Body of pancreas (tissue), 4 donors: Measurements from ENCODE around the gene NEK10. TPM values are rescaled to one million over a fixed set of nuclear protein-coding genes. Genes with fewer than 3 reads are reported as not detected.
"Not testable (repeated sequence)": the region's sequence is repeated elsewhere in the genome, so short reads cannot be mapped to it uniquely, and the experiment has no call there.

Experiments
- ATAC-seq: fragments of 150-250 bp; one replicate; pipeline ENCODE4 v1.9.1; 2016
- DNase-seq, 4 donors: peaks; one replicate each; pipeline ENCODE4 v3.0.0-alpha.2; 2019
- H3K27ac ChIP-seq, 4 donors: fragments of 200-600 bp; sonication (generic); 1 replicate in 3 of 4; 2 replicates in 1 of 4; pipeline versions ENCODE4 v1.5.1 to v1.6.1; 2016 to 2019; ENCODE audit warnings: mild to moderate bottlenecking in 1 of 4, mixed read lengths in 1 of 4, moderate library complexity in 1 of 4
- H3K27me3 ChIP-seq, 2 donors: fragments of 200-600 bp; sonication (generic); one replicate each; pipeline ENCODE4 v1.6.0; 2016; ENCODE audit warnings: mild to moderate bottlenecking in 1 of 2
- H3K36me3 ChIP-seq, 2 donors: fragments of 200-600 bp; sonication (generic); replicated peaks in 1 of 2; 2 replicates each; pipeline ENCODE4 v1.5.1; 2016; ENCODE audit warnings: low read depth in 2 of 2; ENCODE audit not compliant: insufficient read depth in 1 of 2
- H3K4me1 ChIP-seq: fragments of 200-600 bp; sonication (generic); one replicate; pipeline ENCODE4 v1.6.0; 2016
- H3K4me3 ChIP-seq, 2 donors: fragments of 200-600 bp; sonication (generic); 1 replicate in 1 of 2; 2 replicates in 1 of 2; pipeline ENCODE4 v1.5.1; 2016 to 2019
- H3K9me3 ChIP-seq, 3 donors: fragments of 200-600 bp; sonication (generic); 1 replicate in 2 of 3; 2 replicates in 1 of 3; pipeline ENCODE4 v1.5.1; 2016
- CTCF ChIP-seq, 7 experiments: fragments of 450-650 bp in 4 of 7; fragments of 200-600 bp in 3 of 7; sonication (generic) in 3 of 7; IDR thresholded peaks; one replicate each; pipeline ENCODE4 v1.5.1; 2016 to 2019; ENCODE audit warnings: antibody characterized with exemption in 7 of 7
- POLR2A ChIP-seq, 3 donors: fragments of 450-650 bp; IDR thresholded peaks; one replicate each; pipeline ENCODE4 v1.6.1; 2016; ENCODE audit warnings: antibody characterized with exemption in 3 of 3, mild to moderate bottlenecking in 2 of 3
- WGBS, 2 donors: methylation state at CpG; one replicate each; pipeline ENCODE4 v1.1.5; 2017; 5-methylcytosine and 5-hydroxymethylcytosine counted together
- intact Hi-C: fragments of 100-400 bp; cut with DNase I; formaldehyde crosslinking; loops from one replicate; pipeline ENCODE4 v1.15.1; 2023
- total RNA-seq, 2 donors: library from RNA; depleted of rRNA; stranded (reverse); fragments of >200 nt; gene quantifications; one replicate each; pipeline ENCODE4 v1.1.0, GENCODE V29; 2016

NEK10 gene
- total RNA-seq, 2 donors from 2014 or later: 0.33 to 0.78 TPM

GRCh38 chr3:27287052-27287451 lies 82.1 kb downstream of the NEK10 start:
- H3K36me3 ChIP-seq: no peaks in the 10 kb centered on the region
- no peaks in the 10 kb centered on the region for H3K9me3 ChIP-seq
- WGBS, 2 donors: 59 to 64% methylated on average over 2 of the region's 2 CpGs
- no peaks in the 10 kb centered on the region for H3K27me3 ChIP-seq
- H3K4me1 ChIP-seq: no peaks in the 10 kb centered on the region
- DNase-seq: no peak
- H3K27ac ChIP-seq: no peak overlapping the region
- no peak overlapping the region for H3K4me3 ChIP-seq
- no peak for ATAC-seq
- TF ChIP-seq POLR2A (IDR thresholded peaks at IDR 0.05): no peak
- no peak for TF ChIP-seq CTCF (IDR thresholded peaks at IDR 0.05)
- intact Hi-C loops: no loop called here

GRCh38 chr3:27286467-27286866 lies 82.7 kb downstream of the NEK10 start:
- DNase-seq, ATAC-seq: not testable (repeated sequence)
- 87 to 89% methylated on average over 10 of the region's 10 CpGs for WGBS, 2 donors

GRCh38 chr3:27285668-27286067 lies 83.5 kb downstream of the NEK10 start:
- no peak for ATAC-seq
- intact Hi-C loops: no loop called here

More at GRCh38 chr3:27286467-27286866, 82.7 kb downstream of the NEK10 start:
- H3K9me3 ChIP-seq, H3K27ac ChIP-seq, intact Hi-C loops, H3K36me3 ChIP-seq, H3K4me1 ChIP-seq, H3K27me3 ChIP-seq, H3K4me3 ChIP-seq: not testable (repeated sequence)

GRCh38 chr3:27281671-27282150 lies 87.5 kb downstream of the NEK10 start:
- no peak for DNase-seq
- intact Hi-C loops: no loop called here
- Histone ChIP-seq H3K4me1 (peaks cover 14% of the 10 kb centered on the region), H3K27me3 (no peaks in the 10 kb centered on the region), H3K4me3 (no peak overlapping the region), H3K9me3 (no peaks in the 10 kb centered on the region), H3K27ac (no peak overlapping the region), H3K36me3 (no peaks in the 10 kb centered on the region)
- TF ChIP-seq POLR2A (IDR thresholded peaks at IDR 0.05) (no peak), CTCF (IDR thresholded peaks at IDR 0.05) (no peak)
- no peak for ATAC-seq
- WGBS, 2 donors: 46 to 50% methylated on average over 2 of the region's 2 CpGs

More at GRCh38 chr3:27285668-27286067, 83.5 kb downstream of the NEK10 start:
- no peak for DNase-seq
- no peaks in the 10 kb centered on the region for H3K4me1 ChIP-seq
- no peaks in the 10 kb centered on the region for H3K9me3 ChIP-seq
- H3K36me3 ChIP-seq: no peaks in the 10 kb centered on the region
- H3K4me3 ChIP-seq: no peak overlapping the region
- no peak for TF ChIP-seq CTCF (IDR thresholded peaks at IDR 0.05)
- TF ChIP-seq POLR2A (IDR thresholded peaks at IDR 0.05): no peak
- no peak overlapping the region for H3K27ac ChIP-seq
- H3K27me3 ChIP-seq: no peaks in the 10 kb centered on the region

GRCh38 chr3:27279123-27279522 lies 90.1 kb downstream of the NEK10 start:
- no peak for ATAC-seq
- H3K36me3 ChIP-seq: no peaks in the 10 kb centered on the region

More at GRCh38 chr3:27279123-27279522, 90.1 kb downstream of the NEK10 start:
- Histone ChIP-seq H3K4me1 (peaks cover 14% of the 10 kb centered on the region), H3K27me3 (no peaks in the 10 kb centered on the region), H3K27ac (no peak overlapping the region), H3K9me3 (no peaks in the 10 kb centered on the region), H3K4me3 (no peak overlapping the region)
- peak; percentile 7 to 61 (median 40) for TF ChIP-seq CTCF (IDR thresholded peaks at IDR 0.05)
- TF ChIP-seq POLR2A (IDR thresholded peaks at IDR 0.05): no peak
- peak; percentile 15 to 38 (median 22) for DNase-seq
- intact Hi-C loops: loop anchor here (10.0 kb wide), 1 partner anchor 154 kb away; no protein-coding TSS in a partner anchor
- 32 to 36% methylated on average over 1 of the region's 1 CpG for WGBS, 2 donors
